ENCODE measurements around the gene CCDC137.

Gene CCDC137

GRCh38 chr17:81701288-81702071 lies 34.9 kb downstream of the CCDC137 start:
- DNase-seq (ENCODE audit: low read depth in 2 of 2), result no peak

- DNase-seq (ENCODE audit: low read depth in 2 of 2), result peak; percentile 64 to 69
Observed at GRCh38 chr17:81702934-81703746, 36.6 kb downstream of the CCDC137 start, which contains the start of gene MRPL12. TSS of gene MRPL12 (plus strand) at chr17:81703367. CDS start at chr17:81703502, 135 bp downstream.

- DNase-seq (ENCODE audit: low read depth in 2 of 2), result no peak
Observed at GRCh38 chr17:81703747-81704654, 37.5 kb downstream of the CCDC137 start.

GRCh38 chr17:81705518-81706231 lies 39.1 kb downstream of the CCDC137 start:
- no peak for DNase-seq (ENCODE audit: low read depth in 2 of 2)

- DNase-seq (ENCODE audit: low read depth in 2 of 2), result no peak
Observed at GRCh38 chr17:81706232-81706611, 39.7 kb downstream of the CCDC137 start.

- no peak for DNase-seq (ENCODE audit: low read depth in 2 of 2)
Observed at GRCh38 chr17:81706757-81707624, 40.5 kb downstream of the CCDC137 start.

- DNase-seq (ENCODE audit: low read depth in 2 of 2), result no peak
Observed at GRCh38 chr17:81707725-81708646, 41.4 kb downstream of the CCDC137 start.

- DNase-seq (ENCODE audit: low read depth in 2 of 2), result no peak
Observed at GRCh38 chr17:81708739-81709185, 42.2 kb downstream of the CCDC137 start.

GRCh38 chr17:81710514-81711308 lies 44.2 kb downstream of the CCDC137 start:
- DNase-seq (ENCODE audit: low read depth in 2 of 2), result no peak

GRCh38 chr17:81711814-81712467 lies 45.4 kb downstream of the CCDC137 start, which contains the start of gene SLC25A10:
TSS of gene SLC25A10 (plus strand) at chr17:81712284. CDS start at chr17:81712427, 143 bp downstream.
- DNase-seq (ENCODE audit: low read depth in 2 of 2), result peak in 1 of 2 experiments; percentile 33

GRCh38 chr17:81712468-81713003 lies 46.0 kb downstream of the CCDC137 start:
- DNase-seq (ENCODE audit: low read depth in 2 of 2), result no peak

GRCh38 chr17:81713004-81713555 lies 46.5 kb downstream of the CCDC137 start:
- no peak for DNase-seq (ENCODE audit: low read depth in 2 of 2)

GRCh38 chr17:81713556-81714411 lies 47.2 kb downstream of the CCDC137 start:
- no peak for DNase-seq (ENCODE audit: low read depth in 2 of 2)

GRCh38 chr17:81714412-81715106 lies 48.0 kb downstream of the CCDC137 start:
- no peak for DNase-seq (ENCODE audit: low read depth in 2 of 2)

Data from fibroblast of skin of left biceps (primary cell).